Hematopoietic multipotent progenitor cell (in vitro differentiated cells): ENCODE results near the gene ITIH3. TPM values are rescaled to one million over a fixed set of nuclear protein-coding genes. Genes with fewer than 3 reads are reported as not detected.

ENCODE experiments used
- DNase-seq, 3 donors: peaks; one replicate each; pipeline ENCODE4 v3.0.0-alpha.2; 2011 to 2015; ENCODE audit warnings: low read depth in 2 of 3, low spot score in 2 of 3
- total RNA-seq: library from RNA; depleted of rRNA; stranded (reverse); fragments of >200 nt; gene quantifications from one replicate; pipeline ENCODE4 v1.2.3, GENCODE V29; 2012

ITIH3 gene
- total RNA-seq, 1 donor: not detected

GRCh38 chr3:52792413-52792812, 2.2 kb upstream of the ITIH3 start:
- no peak for DNase-seq

GRCh38 chr3:52792961-52793695, 1.5 kb upstream of the ITIH3 start:
- DNase-seq: no peak

DNA sequence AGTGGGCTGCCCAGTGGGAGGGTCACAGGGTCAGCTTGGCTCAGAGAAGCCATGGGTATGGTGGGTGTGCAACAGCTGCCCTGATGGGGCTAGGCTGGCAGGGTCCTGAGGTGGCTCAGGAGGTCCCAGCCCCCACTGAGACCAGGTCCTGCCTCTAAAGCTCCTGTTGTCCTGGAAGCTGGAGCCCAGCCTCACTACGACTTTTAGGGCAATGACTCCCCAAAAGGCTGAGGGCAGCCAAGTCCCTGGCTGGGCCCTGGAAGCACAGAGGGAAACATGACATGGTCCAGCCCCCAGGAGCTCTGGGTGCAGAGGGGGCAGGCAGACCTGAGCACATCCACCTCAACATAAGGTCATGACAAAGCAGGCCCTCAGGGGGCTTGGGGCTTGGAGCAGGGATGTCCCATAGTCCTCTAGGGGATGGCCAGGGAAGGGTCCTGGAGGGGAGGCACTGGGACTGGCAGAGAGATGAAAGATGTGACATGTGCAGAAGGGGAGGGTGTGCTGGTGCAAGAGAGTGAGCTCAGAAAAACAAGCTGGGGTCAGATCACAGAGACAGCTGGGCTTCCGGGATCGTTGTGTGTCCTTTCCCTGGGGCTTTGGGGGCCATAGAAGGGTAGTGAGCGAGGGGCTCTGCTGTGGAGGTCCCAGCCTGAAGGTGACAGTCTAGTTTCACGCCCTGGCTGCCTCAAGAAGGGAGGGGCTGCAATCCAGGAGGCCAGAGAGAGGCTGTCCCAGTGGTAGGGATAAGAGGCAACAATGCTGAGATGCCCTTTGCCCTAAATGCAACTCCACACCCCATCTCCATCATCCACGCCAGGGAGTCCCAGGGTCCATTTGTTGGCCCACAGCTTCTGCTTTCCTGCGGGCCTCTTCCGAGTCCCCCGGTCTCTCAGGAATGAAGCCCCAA, 639 bp upstream of the ITIH3 start:
- no peak for DNase-seq

DNA sequence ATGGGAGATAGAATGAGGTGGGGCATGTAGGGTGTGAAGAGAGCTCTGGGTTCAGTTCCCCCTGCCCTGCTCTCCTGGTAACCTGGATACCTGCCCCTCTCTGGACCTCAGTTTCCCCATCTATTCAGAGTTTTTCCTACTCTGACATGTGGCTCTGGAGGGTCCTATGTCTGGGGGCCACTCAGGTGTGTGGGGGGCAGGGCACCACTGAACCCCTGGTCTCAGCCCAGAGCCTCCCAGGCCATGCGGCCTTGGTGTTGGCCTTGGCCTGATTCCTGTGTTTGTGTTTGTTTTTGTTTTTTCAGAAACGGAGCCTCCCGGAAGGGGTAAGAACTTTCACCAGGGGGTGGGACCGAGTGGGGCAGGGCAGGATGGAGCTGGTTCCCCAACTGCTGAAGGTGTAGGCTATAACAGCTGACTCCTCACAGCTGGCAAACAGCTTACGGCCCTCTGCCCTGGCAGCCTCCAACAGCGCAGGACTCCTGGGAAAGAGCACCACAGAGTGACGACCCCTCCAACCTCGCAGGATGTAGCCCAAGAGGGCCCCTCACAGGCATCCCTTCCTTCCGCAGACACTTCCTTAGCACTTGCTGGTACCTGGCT, 803 bp downstream of the ITIH3 start:
- no peak for DNase-seq

DNA sequence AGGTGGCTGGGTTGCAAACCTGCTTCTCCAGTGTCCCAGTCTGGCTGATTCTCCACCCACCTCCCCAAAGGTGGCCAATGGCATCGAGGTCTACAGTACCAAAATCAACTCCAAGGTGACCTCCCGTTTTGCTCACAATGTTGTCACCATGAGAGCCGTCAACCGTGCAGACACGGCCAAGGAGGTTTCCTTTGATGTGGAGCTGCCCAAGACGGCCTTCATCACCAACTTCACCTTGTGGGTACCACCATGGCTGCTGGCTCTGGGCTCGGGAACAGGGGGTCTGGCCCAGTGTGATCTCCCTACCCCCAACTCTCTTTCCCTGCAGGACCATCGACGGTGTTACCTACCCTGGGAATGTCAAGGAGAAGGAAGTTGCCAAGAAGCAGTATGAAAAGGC, 1.8 kb downstream of the ITIH3 start:
- DNase-seq: no peak

DNA sequence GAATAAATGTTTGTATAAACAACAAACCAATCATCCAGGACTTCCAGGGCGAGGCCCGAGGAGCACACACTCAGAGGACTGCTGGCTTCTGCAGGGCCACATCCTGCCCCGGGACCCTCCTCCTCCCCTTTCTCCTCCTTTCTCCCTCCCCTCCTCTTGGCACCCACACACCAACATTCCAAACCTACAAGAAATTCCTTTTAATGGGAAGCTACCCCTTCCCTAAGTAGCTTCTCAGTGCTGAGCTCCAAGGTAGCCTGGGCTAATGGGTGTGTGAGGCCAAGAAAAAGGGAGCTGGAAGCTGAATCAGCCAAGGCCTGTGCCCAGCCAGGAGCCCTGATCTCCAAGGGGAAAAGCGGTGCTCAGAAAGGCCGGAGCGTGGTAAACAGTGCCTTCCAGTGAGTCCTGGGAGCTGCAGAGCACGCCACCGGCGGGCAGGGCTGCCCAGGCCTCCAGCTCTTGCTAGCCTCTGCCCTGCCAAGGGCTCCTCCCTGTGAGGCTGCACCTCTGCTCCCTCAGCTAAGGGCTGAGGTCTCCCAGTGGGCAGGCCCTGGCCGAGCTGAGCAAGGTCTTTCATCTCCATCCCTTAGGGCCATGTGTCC, 3.9 kb downstream of the ITIH3 start:
- DNase-seq: no peak

- peak in 1 of 3 donors; percentile 9 for DNase-seq
Measured at GRCh38 chr3:52798978-52799476, 4.4 kb downstream of the ITIH3 start.

DNA sequence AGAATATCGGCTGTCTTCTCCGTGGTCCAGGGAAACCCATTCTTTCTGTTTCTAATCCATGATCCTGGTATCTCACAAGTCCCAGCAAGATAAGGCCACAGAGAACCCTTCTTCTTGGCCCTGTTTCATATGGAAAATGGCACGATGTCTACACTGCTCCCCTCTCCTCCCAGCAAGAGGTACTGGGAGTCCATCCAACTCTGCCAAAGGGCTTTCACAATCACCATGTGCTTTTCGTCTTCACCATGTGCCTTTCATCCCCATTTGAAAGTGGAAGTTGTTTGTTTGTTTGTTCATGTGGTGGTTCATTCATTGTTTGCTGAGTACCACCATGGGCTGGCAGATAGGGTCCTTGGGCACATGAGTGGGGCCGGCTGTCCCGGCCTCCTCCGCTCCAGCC, 5.5 kb downstream of the ITIH3 start:
- DNase-seq: no peak

- no peak for DNase-seq
Measured at GRCh38 chr3:52801839-52802238, 7.2 kb downstream of the ITIH3 start.

DNA sequence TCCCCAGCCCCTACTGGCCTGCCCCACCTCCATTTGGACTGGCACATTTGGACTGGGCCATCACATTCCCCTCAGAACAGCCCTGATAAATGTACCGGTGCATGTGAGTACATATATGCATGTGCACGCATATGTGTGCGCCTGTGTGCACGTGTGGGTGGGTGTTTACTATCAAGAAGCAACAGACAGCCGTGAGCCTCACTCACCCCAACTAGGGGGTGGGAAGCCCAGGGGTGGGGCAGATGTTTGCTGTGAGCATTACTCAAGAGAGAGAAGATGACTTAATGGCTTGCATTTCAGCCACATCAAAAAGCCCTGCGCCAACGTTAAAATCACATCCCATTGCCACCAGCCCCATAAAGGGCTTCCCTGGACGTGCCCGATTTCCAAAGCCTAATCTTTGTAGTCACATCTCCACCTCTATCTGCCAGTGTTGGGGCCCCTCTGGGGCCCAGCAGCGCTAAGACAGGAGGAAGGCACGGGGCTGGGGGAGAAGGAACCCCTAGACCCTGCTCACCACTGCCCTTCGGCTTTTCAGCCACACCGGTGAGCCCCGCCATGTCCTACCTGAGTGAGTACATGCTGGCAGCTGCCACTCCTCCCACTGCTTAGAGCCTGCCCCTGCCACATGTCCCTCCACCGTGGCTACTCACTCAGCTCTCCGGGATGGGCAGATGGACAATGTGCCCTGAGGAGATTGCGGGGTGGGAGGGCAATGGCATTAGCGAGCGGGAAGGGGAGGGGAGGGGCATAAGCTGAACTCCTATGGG, 10.9 kb downstream of the ITIH3 start:
- DNase-seq: no peak

DNA sequence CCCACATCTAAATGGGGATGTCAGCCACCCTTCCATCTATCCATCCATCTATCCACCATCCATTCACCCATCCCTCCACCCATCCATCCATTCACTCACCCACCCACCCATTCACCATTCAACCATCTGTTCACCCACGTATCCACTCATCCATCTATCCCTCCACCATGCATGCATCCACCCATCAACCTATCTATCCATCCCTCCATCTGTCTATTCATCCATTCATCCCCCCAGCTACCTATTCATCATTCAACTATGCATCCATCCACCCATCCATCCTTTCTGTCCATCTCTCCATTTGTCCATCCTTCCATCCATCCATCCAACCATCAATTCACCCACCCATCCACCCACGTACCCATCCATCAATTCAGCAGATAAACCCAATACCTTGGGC, 14.6 kb downstream of the ITIH3 start:
- DNase-seq: no peak

GRCh38 chr3:52809662-52810377, 15.2 kb downstream of the ITIH3 start:
- peak in 2 of 3 donors; percentile 54 to 91 for DNase-seq

- no peak for DNase-seq
Measured at GRCh38 chr3:52810923-52811322, 16.3 kb downstream of the ITIH3 start.

- no peak for DNase-seq
Measured at GRCh38 chr3:52811452-52812011, 16.9 kb downstream of the ITIH3 start.

- no peak for DNase-seq
Measured at GRCh38 chr3:52813810-52814209, 19.2 kb downstream of the ITIH3 start.

- DNase-seq: no peak
Measured at GRCh38 chr3:52816199-52816598, 21.6 kb downstream of the ITIH3 start.

DNA sequence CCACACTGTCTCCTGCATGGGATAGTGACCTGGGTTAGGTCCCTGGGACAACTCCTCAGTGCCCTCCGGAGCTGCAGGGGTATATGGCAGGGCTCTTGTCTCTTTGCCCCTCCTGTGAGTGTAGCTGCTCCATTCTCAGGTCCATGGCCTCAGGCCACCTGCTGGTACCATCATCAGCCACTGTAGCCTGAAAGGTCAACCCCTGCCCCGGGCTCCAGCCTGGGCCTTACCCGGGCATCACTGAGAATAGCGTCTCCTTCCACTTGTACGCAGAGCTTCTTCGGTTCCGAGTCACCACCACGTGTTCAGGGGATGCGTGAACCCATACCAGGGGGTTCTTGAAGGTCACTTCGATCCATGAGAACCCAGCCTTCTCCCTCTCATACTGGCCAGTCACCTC, 22.1 kb downstream of the ITIH3 start:
- no peak for DNase-seq

DNA sequence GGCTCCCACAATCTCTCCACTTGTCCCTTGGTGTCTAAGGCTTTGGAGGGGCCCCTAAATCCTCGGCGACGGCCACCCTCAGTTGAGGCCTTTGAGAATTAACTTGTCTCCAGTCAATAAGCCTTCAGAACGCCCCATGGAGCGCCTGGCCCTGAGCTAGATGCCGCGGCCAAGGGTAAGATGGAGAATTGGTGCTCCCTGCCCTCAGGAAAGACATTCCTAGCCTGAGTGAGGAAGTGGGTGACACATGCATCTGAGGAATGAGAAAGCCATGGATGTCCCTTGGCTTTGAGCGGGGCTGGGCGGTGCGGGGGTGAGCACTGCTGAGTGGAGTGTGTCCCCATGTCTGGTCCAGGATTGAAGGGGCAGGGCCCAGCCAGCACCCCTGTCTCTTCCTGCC, 22.6 kb downstream of the ITIH3 start:
- no peak for DNase-seq

DNA sequence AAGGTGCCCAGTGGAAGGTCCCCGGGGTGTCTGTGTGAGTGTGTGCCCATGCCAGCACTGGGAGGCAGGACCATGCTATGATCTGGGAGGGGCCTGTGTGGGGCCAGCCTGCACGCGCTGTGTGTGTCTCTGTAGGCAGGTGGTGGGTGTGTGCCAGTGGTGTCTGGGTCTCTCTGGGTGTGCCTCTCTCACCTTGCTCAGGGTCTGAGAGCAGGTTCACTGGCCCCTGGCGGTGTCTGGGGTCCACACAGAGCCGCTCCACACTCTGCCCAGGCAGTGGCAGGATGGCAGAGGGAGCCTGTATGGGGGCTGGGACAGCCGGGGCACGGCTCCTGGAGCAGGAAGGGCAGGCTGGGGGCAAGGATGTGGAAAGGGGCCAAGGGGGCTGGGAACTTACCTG, 23.3 kb downstream of the ITIH3 start:
- DNase-seq: no peak
